HEK293 (cell line): ENCODE data around the gene CAV1.

ENCODE experiments used
- GLIS1 ChIP-seq: fragments of 450-650 bp; formaldehyde crosslinking; IDR thresholded peaks from 2 replicates; pipeline ENCODE4 v1.5.1; 2016; ENCODE audit warnings: missing biosample characterization, missing genetic modification characterization
- HOXC10 ChIP-seq: sonication (generic); formaldehyde crosslinking; IDR thresholded peaks from 2 replicates; pipeline ENCODE4 v1.8.1; 2023; ENCODE audit warnings: mild to moderate bottlenecking, missing genetic modification reagents
- KLF7 ChIP-seq: fragments of 450-650 bp; formaldehyde crosslinking; IDR thresholded peaks from 2 replicates; pipeline ENCODE4 v1.5.1; 2016; ENCODE audit warnings: missing biosample characterization, missing genetic modification characterization, borderline replicate concordance
- PRDM1 ChIP-seq: fragments of 450-650 bp; formaldehyde crosslinking; IDR thresholded peaks from 2 replicates; pipeline ENCODE4; 2016; ENCODE audit warnings: missing biosample characterization, missing genetic modification characterization
- TCF7L2 ChIP-seq: IDR thresholded peaks from 2 replicates; pipeline ENCODE4 v1.6.1; 2011; ENCODE audit warnings: low read depth, mild to moderate bottlenecking, inconsistent platforms, low read length, moderate library complexity, borderline replicate concordance
- ZBTB17 ChIP-seq: fragments of 450-650 bp; formaldehyde crosslinking; IDR thresholded peaks from 2 replicates; pipeline ENCODE4 v1.5.1; 2016; ENCODE audit warnings: missing biosample characterization, missing genetic modification characterization
- ZBTB7A ChIP-seq: fragments of 450-650 bp; formaldehyde crosslinking; IDR thresholded peaks from 2 replicates; pipeline ENCODE4 v1.5.1; 2016; ENCODE audit warnings: low read depth, missing biosample characterization, missing genetic modification characterization
- ZFHX2 ChIP-seq: fragments of 450-650 bp; formaldehyde crosslinking; conservative IDR thresholded peaks from 2 replicates; pipeline ENCODE4 v1.5.1; 2016; ENCODE audit warnings: missing biosample characterization, missing genetic modification characterization
- ZIC2 ChIP-seq: fragments of 450-650 bp; formaldehyde crosslinking; IDR thresholded peaks from 2 replicates; pipeline ENCODE4 v1.5.1; 2016; ENCODE audit warnings: missing biosample characterization, missing genetic modification characterization
- ZNF121 ChIP-seq: fragments of 450-650 bp; formaldehyde crosslinking; IDR thresholded peaks from 2 replicates; pipeline ENCODE4 v1.5.1; 2016; ENCODE audit warnings: missing biosample characterization, missing genetic modification characterization
- ZNF16 ChIP-seq: fragments of 450-650 bp; formaldehyde crosslinking; IDR thresholded peaks from 2 replicates; pipeline ENCODE4 v1.5.1; 2016; ENCODE audit warnings: low read depth, missing biosample characterization, missing genetic modification characterization
- ZNF214 ChIP-seq: fragments of 450-650 bp; formaldehyde crosslinking; IDR thresholded peaks from 2 replicates; pipeline ENCODE4 v1.5.1; 2017; ENCODE audit warnings: missing biosample characterization, mild to moderate bottlenecking, missing genetic modification characterization, borderline replicate concordance
- ZNF324 ChIP-seq: fragments of 450-650 bp; formaldehyde crosslinking; IDR thresholded peaks from 2 replicates; pipeline ENCODE4 v1.5.1; 2016; ENCODE audit warnings: missing biosample characterization, missing genetic modification characterization
- ZNF366 ChIP-seq: fragments of 450-650 bp; formaldehyde crosslinking; conservative IDR thresholded peaks from 2 replicates; pipeline ENCODE4 v1.5.1; 2016; ENCODE audit warnings: missing biosample characterization, missing genetic modification characterization
- ZNF391 ChIP-seq: fragments of 450-650 bp; formaldehyde crosslinking; IDR thresholded peaks from 2 replicates; pipeline ENCODE4 v1.5.1; 2016; ENCODE audit warnings: low read depth, missing biosample characterization, missing genetic modification characterization, borderline replicate concordance
- ZNF433 ChIP-seq: fragments of 450-650 bp; formaldehyde crosslinking; IDR thresholded peaks from 2 replicates; pipeline ENCODE4 v1.5.1; 2016; ENCODE audit warnings: missing biosample characterization, missing genetic modification characterization, low read depth
- ZNF510 ChIP-seq: fragments of 450-650 bp; formaldehyde crosslinking; IDR thresholded peaks from 2 replicates; pipeline ENCODE4 v1.5.1; 2018; ENCODE audit warnings: mild to moderate bottlenecking, missing genetic modification characterization, missing biosample characterization; ENCODE audit not compliant: insufficient replicate concordance
- ZNF610 ChIP-seq: fragments of 450-650 bp; formaldehyde crosslinking; IDR thresholded peaks from 2 replicates; pipeline ENCODE4 v1.5.1; 2016; ENCODE audit warnings: missing biosample characterization, missing genetic modification characterization, borderline replicate concordance
- ZNF654 ChIP-seq: fragments of 450-650 bp; formaldehyde crosslinking; IDR thresholded peaks from 2 replicates; pipeline ENCODE4 v1.5.1; 2016; ENCODE audit warnings: low read depth, missing biosample characterization, missing genetic modification characterization
- ZNF776 ChIP-seq: fragments of 450-650 bp; formaldehyde crosslinking; IDR thresholded peaks from 2 replicates; pipeline ENCODE4 v1.5.0; 2017; ENCODE audit warnings: missing biosample characterization, missing genetic modification characterization, borderline replicate concordance
- ZSCAN16 ChIP-seq: fragments of 450-650 bp; formaldehyde crosslinking; IDR thresholded peaks from 2 replicates; pipeline ENCODE4 v1.5.1; 2016; ENCODE audit warnings: missing biosample characterization, missing genetic modification characterization
- TF ChIP-seq, protein P1 (sequence below): fragments of 450-650 bp; formaldehyde crosslinking; IDR thresholded peaks from 2 replicates; pipeline ENCODE4 v1.5.1; 2016; ENCODE audit warnings: missing biosample characterization, missing genetic modification characterization
- TF ChIP-seq, protein P2 (sequence below): fragments of 450-650 bp; formaldehyde crosslinking; IDR thresholded peaks from 2 replicates; pipeline ENCODE4 v1.5.1; 2017; ENCODE audit warnings: missing biosample characterization, mild to moderate bottlenecking, missing genetic modification characterization, moderate library complexity
- TF ChIP-seq, protein P3 (sequence below): fragments of 450-650 bp; formaldehyde crosslinking; IDR thresholded peaks from 2 replicates; pipeline ENCODE4 v1.5.1; 2017; ENCODE audit warnings: missing biosample characterization, missing genetic modification characterization
- TF ChIP-seq, protein P4 (sequence below): fragments of 450-650 bp; formaldehyde crosslinking; IDR thresholded peaks from 2 replicates; pipeline ENCODE4 v1.5.1; 2016; ENCODE audit warnings: missing biosample characterization, missing genetic modification characterization
- TF ChIP-seq, protein P5 (sequence below): fragments of 450-650 bp; formaldehyde crosslinking; IDR thresholded peaks from 2 replicates; pipeline ENCODE4 v1.5.1; 2016; ENCODE audit warnings: missing biosample characterization, missing genetic modification characterization
- TF ChIP-seq, protein P6 (sequence below): fragments of 450-650 bp; formaldehyde crosslinking; IDR thresholded peaks from 2 replicates; pipeline ENCODE4 v1.5.1; 2017; ENCODE audit warnings: missing biosample characterization, missing genetic modification characterization

Gene CAV1

DNA sequence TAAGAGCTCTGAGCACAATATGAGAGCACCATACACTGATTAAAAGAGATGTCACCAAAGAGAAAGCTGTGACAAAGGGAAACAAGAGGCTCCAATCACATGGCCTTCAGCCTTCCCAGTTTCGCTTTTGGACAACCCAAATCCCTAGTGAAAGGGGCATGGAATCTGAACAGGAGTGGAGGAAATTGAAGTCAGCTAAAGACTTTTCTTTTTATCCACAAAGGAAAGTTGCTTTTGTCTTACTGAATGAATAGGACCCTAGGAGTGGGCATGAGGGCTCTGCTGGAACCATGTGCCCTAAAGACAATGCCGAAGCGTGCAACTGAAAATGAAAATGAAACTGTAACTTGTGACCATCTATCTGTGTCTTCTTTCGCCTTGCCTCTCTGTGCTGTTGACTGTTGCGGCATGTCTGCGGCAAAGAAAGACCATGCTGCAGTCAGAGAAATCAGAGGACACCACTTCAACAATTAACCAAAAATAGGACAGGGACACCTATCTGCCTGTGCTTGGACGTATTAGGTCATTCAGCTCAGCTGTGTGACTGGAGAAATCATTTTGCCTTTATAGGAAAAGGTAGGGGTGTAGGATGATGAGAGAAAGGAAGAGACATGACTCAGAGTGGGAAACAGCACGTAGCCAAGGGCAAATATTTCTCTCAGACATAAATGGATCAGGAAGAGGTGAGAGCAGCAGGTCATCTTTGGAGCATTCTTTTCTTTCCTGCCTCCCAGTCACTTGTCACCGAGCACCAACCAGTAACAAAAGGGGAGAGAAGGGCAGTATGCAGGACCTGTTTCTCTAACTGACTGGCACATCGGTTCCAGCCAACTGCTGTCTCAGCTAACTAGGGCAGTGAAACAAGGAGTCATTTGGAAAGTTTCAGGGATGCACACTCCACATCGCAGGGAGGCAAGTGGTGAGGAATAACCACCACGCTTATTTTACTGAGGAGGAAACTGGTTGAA, 13.0 kb upstream of the CAV1 start (continued):
- TF ChIP-seq, protein P1, sequence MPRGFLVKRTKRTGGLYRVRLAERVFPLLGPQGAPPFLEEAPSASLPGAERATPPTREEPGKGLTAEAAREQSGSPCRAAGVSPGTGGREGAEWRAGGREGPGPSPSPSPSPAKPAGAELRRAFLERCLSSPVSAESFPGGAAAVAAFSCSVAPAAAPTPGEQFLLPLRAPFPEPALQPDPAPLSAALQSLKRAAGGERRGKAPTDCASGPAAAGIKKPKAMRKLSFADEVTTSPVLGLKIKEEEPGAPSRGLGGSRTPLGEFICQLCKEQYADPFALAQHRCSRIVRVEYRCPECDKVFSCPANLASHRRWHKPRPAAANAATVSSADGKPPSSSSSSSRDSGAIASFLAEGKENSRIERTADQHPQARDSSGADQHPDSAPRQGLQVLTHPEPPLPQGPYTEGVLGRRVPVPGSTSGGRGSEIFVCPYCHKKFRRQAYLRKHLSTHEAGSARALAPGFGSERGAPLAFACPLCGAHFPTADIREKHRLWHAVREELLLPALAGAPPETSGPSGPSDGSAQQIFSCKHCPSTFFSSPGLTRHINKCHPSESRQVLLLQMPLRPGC (tag by site-specific recombination), result 0 out of 2 replicates have a peak, but pooled peaks have one; percentile 35
- TF ChIP-seq PRDM1 (tag by site-specific recombination) (peak; percentile 85), ZNF776 (tag by site-specific recombination) (no peak), ZNF121 (no peak), GLIS1 (no peak), ZNF610 (tag by site-specific recombination) (no peak), ZNF510 (no peak), ZNF214 (no peak), ZNF366 (tag by site-specific recombination) (peak; percentile 65), ZFHX2 (tag by site-specific recombination) (no peak), ZBTB7A (tag by site-specific recombination) (no peak), KLF7 (tag by site-specific recombination) (no peak), ZIC2 (tag by site-specific recombination) (no peak), TCF7L2 (no peak), HOXC10 (CRISPR knock-in tag) (no peak), ZNF654 (tag by site-specific recombination) (peak; percentile 2; the same call in 1 of the 2 replicates), ZNF16 (tag by site-specific recombination) (no peak), ZBTB17 (tag by site-specific recombination) (peak; percentile 96), ZSCAN16 (tag by site-specific recombination) (0 out of 2 replicates have a peak, but pooled peaks have one; percentile 8), ZNF433 (tag by site-specific recombination) (no peak), ZNF324 (no peak), ZNF391 (tag by site-specific recombination) (0 out of 2 replicates have a peak, but pooled peaks have one; percentile 19)
- TF ChIP-seq, protein P2, sequence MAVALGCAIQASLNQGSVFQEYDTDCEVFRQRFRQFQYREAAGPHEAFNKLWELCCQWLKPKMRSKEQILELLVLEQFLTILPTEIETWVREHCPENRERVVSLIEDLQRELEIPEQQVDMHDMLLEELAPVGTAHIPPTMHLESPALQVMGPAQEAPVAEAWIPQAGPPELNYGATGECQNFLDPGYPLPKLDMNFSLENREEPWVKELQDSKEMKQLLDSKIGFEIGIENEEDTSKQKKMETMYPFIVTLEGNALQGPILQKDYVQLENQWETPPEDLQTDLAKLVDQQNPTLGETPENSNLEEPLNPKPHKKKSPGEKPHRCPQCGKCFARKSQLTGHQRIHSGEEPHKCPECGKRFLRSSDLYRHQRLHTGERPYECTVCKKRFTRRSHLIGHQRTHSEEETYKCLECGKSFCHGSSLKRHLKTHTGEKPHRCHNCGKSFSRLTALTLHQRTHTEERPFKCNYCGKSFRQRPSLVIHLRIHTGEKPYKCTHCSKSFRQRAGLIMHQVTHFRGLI, result no peak
- TF ChIP-seq, protein P3, sequence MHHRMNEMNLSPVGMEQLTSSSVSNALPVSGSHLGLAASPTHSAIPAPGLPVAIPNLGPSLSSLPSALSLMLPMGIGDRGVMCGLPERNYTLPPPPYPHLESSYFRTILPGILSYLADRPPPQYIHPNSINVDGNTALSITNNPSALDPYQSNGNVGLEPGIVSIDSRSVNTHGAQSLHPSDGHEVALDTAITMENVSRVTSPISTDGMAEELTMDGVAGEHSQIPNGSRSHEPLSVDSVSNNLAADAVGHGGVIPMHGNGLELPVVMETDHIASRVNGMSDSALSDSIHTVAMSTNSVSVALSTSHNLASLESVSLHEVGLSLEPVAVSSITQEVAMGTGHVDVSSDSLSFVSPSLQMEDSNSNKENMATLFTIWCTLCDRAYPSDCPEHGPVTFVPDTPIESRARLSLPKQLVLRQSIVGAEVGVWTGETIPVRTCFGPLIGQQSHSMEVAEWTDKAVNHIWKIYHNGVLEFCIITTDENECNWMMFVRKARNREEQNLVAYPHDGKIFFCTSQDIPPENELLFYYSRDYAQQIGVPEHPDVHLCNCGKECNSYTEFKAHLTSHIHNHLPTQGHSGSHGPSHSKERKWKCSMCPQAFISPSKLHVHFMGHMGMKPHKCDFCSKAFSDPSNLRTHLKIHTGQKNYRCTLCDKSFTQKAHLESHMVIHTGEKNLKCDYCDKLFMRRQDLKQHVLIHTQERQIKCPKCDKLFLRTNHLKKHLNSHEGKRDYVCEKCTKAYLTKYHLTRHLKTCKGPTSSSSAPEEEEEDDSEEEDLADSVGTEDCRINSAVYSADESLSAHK, result no peak
- TF ChIP-seq, protein P4, sequence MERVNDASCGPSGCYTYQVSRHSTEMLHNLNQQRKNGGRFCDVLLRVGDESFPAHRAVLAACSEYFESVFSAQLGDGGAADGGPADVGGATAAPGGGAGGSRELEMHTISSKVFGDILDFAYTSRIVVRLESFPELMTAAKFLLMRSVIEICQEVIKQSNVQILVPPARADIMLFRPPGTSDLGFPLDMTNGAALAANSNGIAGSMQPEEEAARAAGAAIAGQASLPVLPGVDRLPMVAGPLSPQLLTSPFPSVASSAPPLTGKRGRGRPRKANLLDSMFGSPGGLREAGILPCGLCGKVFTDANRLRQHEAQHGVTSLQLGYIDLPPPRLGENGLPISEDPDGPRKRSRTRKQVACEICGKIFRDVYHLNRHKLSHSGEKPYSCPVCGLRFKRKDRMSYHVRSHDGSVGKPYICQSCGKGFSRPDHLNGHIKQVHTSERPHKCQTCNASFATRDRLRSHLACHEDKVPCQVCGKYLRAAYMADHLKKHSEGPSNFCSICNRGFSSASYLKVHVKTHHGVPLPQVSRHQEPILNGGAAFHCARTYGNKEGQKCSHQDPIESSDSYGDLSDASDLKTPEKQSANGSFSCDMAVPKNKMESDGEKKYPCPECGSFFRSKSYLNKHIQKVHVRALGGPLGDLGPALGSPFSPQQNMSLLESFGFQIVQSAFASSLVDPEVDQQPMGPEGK (tag by site-specific recombination), result peak; percentile 20; the same call in 1 of the 2 replicates
- TF ChIP-seq, protein P5, sequence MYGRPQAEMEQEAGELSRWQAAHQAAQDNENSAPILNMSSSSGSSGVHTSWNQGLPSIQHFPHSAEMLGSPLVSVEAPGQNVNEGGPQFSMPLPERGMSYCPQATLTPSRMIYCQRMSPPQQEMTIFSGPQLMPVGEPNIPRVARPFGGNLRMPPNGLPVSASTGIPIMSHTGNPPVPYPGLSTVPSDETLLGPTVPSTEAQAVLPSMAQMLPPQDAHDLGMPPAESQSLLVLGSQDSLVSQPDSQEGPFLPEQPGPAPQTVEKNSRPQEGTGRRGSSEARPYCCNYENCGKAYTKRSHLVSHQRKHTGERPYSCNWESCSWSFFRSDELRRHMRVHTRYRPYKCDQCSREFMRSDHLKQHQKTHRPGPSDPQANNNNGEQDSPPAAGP (tag by site-specific recombination), result peak; percentile 39; the same call in 1 of the 2 replicates
- TF ChIP-seq, protein P6, sequence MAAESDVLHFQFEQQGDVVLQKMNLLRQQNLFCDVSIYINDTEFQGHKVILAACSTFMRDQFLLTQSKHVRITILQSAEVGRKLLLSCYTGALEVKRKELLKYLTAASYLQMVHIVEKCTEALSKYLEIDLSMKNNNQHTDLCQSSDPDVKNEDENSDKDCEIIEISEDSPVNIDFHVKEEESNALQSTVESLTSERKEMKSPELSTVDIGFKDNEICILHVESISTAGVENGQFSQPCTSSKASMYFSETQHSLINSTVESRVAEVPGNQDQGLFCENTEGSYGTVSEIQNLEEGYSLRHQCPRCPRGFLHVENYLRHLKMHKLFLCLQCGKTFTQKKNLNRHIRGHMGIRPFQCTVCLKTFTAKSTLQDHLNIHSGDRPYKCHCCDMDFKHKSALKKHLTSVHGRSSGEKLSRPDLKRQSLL, result no peak
